ENCODE results near the gene HSPA12B. TPM values are rescaled to one million over a fixed set of nuclear protein-coding genes. Genes with fewer than 3 reads are reported as not detected.

Gene HSPA12B
- total and polyA plus RNA-seq, 2 donors: 1.5 to 2.3 TPM

DNA sequence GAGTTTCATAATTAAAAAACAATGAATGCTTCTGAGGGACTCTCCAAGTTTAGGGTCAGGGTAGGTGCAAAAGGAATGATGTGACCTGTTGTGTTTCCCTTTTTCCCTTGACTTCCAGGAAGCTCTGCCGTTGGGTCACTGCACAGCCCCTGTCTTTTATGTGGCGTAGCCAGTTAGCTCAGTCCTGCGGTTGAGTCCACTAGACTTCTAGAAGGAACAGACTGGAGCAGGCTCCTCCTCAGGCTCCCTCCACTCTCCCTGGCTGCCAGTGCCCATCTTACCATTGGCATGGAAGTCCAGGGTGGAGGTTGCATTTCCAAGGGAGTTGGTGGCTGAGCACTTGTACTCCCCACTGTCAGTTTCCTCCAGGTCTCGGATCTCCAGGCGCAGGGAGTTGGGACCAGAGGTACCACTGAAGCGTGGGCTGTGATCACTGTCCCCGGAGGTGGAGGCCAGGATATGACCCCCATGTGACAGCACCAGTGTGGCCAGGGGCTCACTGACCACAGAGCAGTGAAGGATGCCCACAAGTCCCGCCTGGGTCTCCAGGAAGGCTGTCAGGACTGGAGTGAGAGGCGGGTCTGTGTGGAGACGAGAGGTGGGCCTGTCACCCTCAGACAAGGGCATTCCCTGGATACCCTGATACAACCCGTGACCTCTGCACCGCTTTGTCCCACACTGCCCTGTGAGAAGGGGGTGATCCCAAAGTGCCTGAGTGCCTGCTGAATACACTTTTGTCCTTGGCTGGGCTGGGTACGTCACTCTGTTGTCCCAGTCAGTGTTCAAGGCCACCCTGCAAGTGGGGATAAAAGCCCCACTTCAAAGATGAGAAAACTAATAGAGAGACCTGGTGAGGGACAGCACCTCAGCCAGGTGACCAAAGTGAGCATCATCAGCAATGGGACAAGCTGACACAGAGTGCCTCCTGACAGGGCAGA lies 31.2 kb upstream of the HSPA12B start:
- no peaks in the 10 kb centered on the region for H3K36me3 ChIP-seq (ENCODE audit: control insufficient read depth in 2 of 2, insufficient read depth in 2 of 2, low read length in 1 of 2)
- WGBS: 86% methylated on average over 13 of the region's 13 CpGs
- no peaks in the 10 kb centered on the region for H3K4me1 ChIP-seq (ENCODE audit: control insufficient read depth in 2 of 2, insufficient read depth in 2 of 2, low read length in 2 of 2)
- H3K27me3 ChIP-seq (ENCODE audit: control insufficient read depth in 2 of 2, insufficient read depth in 1 of 2, low read length in 1 of 2): no peaks in the 10 kb centered on the region
- H3K9me3 ChIP-seq (ENCODE audit: control insufficient read depth in 2 of 2, insufficient read depth in 1 of 2, low read length in 1 of 2): peaks cover 0 to 4% of the 10 kb centered on the region in 2 donors
- DNase-seq (ENCODE audit: low read depth in 6 of 9, low spot score in 9 of 9): no peak
- no peak overlapping the region for H3K27ac ChIP-seq (ENCODE audit: low read depth in 1 of 2, low read length in 1 of 2)
- H3K4me3 ChIP-seq (ENCODE audit: low read length in 2 of 2): no peak overlapping the region

DNA sequence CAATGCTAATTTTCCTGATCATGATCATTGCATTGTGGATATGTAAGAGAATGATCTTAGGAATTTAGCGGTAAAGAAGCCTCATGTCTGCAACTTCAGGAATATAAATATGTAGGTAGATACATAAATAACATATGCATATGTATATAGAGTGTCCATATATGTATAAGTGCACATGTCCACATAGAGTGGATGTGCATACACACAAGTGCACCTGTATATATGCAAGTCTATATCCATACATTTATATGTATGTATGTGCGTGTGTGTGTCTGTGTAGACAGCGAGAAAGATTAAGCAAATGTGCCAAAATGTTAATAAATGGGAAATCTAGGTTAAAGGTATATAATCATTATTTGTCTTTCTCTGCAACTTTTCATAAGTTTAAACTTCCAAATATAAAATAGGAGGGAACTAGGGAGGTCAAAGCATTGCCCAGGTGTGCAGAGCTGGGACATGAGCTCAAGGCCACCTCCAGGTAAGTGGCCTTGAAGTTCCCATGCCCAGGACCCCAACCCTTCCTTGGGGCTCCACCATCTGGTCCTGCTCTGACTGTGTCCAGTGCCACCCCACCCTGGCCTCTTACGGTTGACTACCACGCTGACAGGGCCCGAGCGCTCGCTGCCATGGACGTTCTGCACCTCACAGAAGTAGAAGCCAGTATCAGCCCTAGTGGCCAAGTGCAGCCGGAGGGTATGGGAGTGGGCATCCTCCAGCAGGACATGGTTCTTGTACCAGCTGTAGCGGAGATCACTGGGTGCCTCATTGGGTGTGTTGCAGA lies 29.7 kb upstream of the HSPA12B start:
- no peak overlapping the region for H3K27ac ChIP-seq (ENCODE audit: low read depth in 1 of 2, low read length in 1 of 2)
- H3K9me3 ChIP-seq (ENCODE audit: control insufficient read depth in 2 of 2, insufficient read depth in 1 of 2, low read length in 1 of 2): no peaks in the 10 kb centered on the region
- H3K4me1 ChIP-seq (ENCODE audit: control insufficient read depth in 2 of 2, insufficient read depth in 2 of 2, low read length in 2 of 2): no peaks in the 10 kb centered on the region
- H3K27me3 ChIP-seq (ENCODE audit: control insufficient read depth in 2 of 2, insufficient read depth in 1 of 2, low read length in 1 of 2): no peaks in the 10 kb centered on the region
- WGBS: 98% methylated on average over 11 of the region's 11 CpGs
- no peak for DNase-seq (ENCODE audit: low read depth in 6 of 9, low spot score in 9 of 9)
- H3K4me3 ChIP-seq (ENCODE audit: low read length in 2 of 2): no peak overlapping the region
- no peaks in the 10 kb centered on the region for H3K36me3 ChIP-seq (ENCODE audit: control insufficient read depth in 2 of 2, insufficient read depth in 2 of 2, low read length in 1 of 2)

DNA sequence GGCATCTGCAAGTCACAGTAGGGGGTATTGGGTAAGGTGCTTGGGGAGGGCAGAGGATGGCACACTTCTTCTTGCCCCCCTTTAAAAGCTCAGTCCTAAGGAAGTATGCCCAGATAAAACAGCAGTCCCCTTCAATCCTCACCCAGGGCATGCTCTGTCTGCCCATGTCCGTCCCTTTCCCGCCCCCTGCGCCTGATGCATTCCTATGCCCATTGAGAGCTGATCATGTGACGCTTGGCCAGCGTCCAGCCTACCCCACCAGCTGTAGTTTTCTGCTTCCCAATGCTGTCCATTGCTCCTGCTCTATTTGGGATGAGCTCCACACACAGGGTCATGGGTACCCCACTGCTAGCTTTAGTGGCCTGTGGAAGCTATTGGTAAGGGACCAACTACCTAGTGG lies 28.4 kb upstream of the HSPA12B start:
- H3K4me1 ChIP-seq (ENCODE audit: control insufficient read depth in 2 of 2, insufficient read depth in 2 of 2, low read length in 2 of 2): no peaks in the 10 kb centered on the region
- no peak for DNase-seq (ENCODE audit: low read depth in 6 of 9, low spot score in 9 of 9)
- H3K9me3 ChIP-seq (ENCODE audit: control insufficient read depth in 2 of 2, insufficient read depth in 1 of 2, low read length in 1 of 2): no peaks in the 10 kb centered on the region
- H3K36me3 ChIP-seq (ENCODE audit: control insufficient read depth in 2 of 2, insufficient read depth in 2 of 2, low read length in 1 of 2): no peaks in the 10 kb centered on the region
- H3K27me3 ChIP-seq (ENCODE audit: control insufficient read depth in 2 of 2, insufficient read depth in 1 of 2, low read length in 1 of 2): no peaks in the 10 kb centered on the region
- no peak overlapping the region for H3K4me3 ChIP-seq (ENCODE audit: low read length in 2 of 2)
- 92% methylated on average over 5 of the region's 5 CpGs for WGBS
- no peak overlapping the region for H3K27ac ChIP-seq (ENCODE audit: low read depth in 1 of 2, low read length in 1 of 2)

DNA sequence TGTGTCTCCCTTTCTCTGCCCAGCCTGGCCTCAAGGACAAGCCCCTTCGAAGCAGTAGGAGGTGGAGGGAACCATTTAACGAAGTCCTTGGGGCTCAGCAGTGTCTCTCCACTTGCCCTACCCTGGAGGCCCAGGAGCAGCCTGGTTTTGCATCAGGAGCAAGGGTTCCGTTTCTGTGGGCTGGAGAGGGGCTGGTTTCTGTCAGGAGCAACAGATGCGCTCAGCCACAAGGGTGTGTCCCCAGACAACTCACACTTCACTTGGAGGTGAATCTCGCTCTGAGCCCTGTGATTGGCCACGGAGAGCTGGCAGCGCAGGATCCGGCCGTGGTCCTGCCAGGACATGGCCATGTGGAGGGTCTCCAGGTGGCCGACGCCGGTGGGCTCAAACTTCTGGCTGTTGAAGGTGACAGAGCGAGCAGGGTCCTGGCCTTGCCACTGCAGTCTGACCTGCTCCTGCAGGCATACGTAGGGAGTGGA lies 27.0 kb upstream of the HSPA12B start:
- 87% methylated on average over 14 of the region's 14 CpGs for WGBS

DNA sequence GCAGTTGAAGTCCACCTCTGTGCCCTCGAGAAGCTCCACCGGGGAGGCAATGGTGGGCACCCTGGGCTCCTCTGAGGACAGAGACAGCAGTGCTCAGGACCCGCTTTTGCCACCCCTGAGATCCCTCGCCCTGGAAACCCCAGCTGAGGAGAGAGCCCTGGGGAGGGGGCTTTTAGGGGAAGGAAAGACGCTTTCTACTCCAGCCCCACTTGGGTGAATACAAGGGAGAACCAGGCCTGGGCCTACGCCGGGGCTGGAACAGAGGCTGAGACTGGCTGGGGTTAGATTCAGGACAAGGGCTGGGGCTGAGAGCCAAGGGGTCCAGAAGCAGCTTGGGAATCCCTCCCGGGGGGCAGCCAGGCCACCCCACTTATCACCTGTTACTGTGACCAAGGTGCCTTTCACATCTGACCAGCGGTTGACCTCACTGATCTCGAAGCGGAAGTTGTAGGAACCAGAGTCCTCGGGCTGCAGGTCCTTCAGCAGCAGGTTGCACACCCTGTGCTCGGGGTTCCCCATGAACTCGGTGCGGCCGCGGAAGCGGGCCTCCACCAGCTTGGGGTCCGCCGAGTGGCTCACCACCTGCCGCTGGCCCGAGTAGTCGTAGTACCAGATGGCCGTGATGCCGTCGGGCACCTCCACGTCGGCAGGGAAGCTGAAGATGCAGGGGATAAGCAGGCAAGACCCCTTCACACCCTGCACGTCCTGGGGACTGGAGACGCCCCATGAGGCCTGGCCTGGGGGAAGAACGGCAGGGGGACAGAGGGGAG lies 26.3 kb upstream of the HSPA12B start:
- DNase-seq (ENCODE audit: low read depth in 6 of 9, low spot score in 9 of 9): no peak
- H3K27ac ChIP-seq (ENCODE audit: low read depth in 1 of 2, low read length in 1 of 2): no peak overlapping the region
- peaks cover 0 to 4% of the 10 kb centered on the region in 2 donors for H3K4me1 ChIP-seq (ENCODE audit: control insufficient read depth in 2 of 2, insufficient read depth in 2 of 2, low read length in 2 of 2)
- no peaks in the 10 kb centered on the region for H3K9me3 ChIP-seq (ENCODE audit: control insufficient read depth in 2 of 2, insufficient read depth in 1 of 2, low read length in 1 of 2)
- peaks cover 0 to 2% of the 10 kb centered on the region in 2 donors for H3K27me3 ChIP-seq (ENCODE audit: control insufficient read depth in 2 of 2, insufficient read depth in 1 of 2, low read length in 1 of 2)
- no peak overlapping the region for H3K4me3 ChIP-seq (ENCODE audit: low read length in 2 of 2)
- 97% methylated on average over 31 of the region's 31 CpGs for WGBS
- no peaks in the 10 kb centered on the region for H3K36me3 ChIP-seq (ENCODE audit: control insufficient read depth in 2 of 2, insufficient read depth in 2 of 2, low read length in 1 of 2)

More for the DNA sequence above, 27.0 kb upstream of the HSPA12B start:
- H3K4me3 ChIP-seq (ENCODE audit: low read length in 2 of 2): no peak overlapping the region
- H3K4me1 ChIP-seq (ENCODE audit: control insufficient read depth in 2 of 2, insufficient read depth in 2 of 2, low read length in 2 of 2): peaks cover 0 to under 1% of the 10 kb centered on the region in 2 donors
- H3K27me3 ChIP-seq (ENCODE audit: control insufficient read depth in 2 of 2, insufficient read depth in 1 of 2, low read length in 1 of 2): peaks cover 0 to 2% of the 10 kb centered on the region in 2 donors
- H3K9me3 ChIP-seq (ENCODE audit: control insufficient read depth in 2 of 2, insufficient read depth in 1 of 2, low read length in 1 of 2): no peaks in the 10 kb centered on the region
- H3K36me3 ChIP-seq (ENCODE audit: control insufficient read depth in 2 of 2, insufficient read depth in 2 of 2, low read length in 1 of 2): no peaks in the 10 kb centered on the region
- H3K27ac ChIP-seq (ENCODE audit: low read depth in 1 of 2, low read length in 1 of 2): no peak overlapping the region
- no peak for DNase-seq (ENCODE audit: low read depth in 6 of 9, low spot score in 9 of 9)

DNA sequence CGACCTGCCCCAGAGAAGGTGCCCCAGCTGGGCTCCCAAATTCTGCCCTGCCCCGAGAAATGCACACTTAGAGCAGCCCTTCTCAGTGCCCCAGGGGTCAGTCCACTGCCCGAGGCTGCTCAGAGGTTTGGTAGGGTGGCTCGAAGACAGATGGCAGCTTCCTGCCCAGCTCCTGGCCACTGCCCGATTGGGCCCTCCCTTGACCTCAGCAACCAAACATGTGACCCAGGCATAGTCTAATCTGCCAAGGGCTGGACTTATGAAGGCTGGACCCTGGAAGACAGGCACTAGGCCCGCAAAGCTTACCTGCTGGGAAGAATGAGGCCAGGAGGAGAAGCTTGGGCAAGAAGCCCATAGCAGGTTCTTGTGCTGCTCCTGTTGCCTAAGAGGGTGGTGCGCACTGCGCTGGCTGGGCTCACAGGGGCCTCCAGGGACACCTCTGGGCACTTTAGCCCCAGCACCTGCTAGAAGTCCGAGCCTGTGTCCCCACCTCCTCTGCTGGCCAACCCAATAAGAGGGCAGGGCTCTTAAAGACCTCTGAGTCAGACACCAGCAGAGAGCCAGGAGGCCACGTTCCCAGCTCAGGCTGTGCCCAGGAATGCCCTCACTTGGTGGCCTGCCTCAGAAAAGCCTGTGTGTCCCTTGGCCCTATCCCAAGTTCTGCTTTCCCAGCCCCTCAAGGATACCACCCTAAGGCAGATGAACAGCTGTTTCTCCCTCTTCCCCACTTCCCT lies 25.5 kb upstream of the HSPA12B start:
- peaks cover 0 to 4% of the 10 kb centered on the region in 2 donors for H3K4me1 ChIP-seq (ENCODE audit: control insufficient read depth in 2 of 2, insufficient read depth in 2 of 2, low read length in 2 of 2)
- H3K27me3 ChIP-seq (ENCODE audit: control insufficient read depth in 2 of 2, insufficient read depth in 1 of 2, low read length in 1 of 2): peaks cover 0 to 2% of the 10 kb centered on the region in 2 donors
- no peaks in the 10 kb centered on the region for H3K36me3 ChIP-seq (ENCODE audit: control insufficient read depth in 2 of 2, insufficient read depth in 2 of 2, low read length in 1 of 2)
- no peaks in the 10 kb centered on the region for H3K9me3 ChIP-seq (ENCODE audit: control insufficient read depth in 2 of 2, insufficient read depth in 1 of 2, low read length in 1 of 2)
- H3K27ac ChIP-seq (ENCODE audit: low read depth in 1 of 2, low read length in 1 of 2): no peak overlapping the region
- H3K4me3 ChIP-seq (ENCODE audit: low read length in 2 of 2): no peak overlapping the region
- 94% methylated on average over 10 of the region's 10 CpGs for WGBS
- no peak for DNase-seq (ENCODE audit: low read depth in 6 of 9, low spot score in 9 of 9)

DNA sequence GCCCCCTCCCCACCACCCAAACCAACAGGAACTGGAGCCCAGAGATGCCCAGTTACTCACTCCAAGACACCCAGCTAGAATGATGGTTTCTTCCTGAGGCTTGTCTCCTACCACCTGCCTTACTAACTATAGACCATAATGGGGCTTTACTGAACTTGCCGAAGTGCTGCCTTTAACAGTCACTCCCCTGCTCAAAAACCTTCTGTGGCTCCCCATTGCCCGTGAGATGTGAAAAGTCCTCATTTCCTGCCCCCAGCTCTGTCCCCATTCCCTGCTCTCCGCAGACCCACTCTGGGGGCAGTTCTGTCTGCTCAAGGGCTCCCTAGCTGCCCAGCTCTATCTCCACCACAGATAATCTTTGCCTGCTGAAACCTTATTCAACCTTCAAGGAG lies 25.0 kb upstream of the HSPA12B start:
- DNase-seq (ENCODE audit: low read depth in 6 of 9, low spot score in 9 of 9): no peak
- H3K4me1 ChIP-seq (ENCODE audit: control insufficient read depth in 2 of 2, insufficient read depth in 2 of 2, low read length in 2 of 2): peaks cover 0 to 4% of the 10 kb centered on the region in 2 donors
- H3K4me3 ChIP-seq (ENCODE audit: low read length in 2 of 2): no peak overlapping the region
- H3K27ac ChIP-seq (ENCODE audit: low read depth in 1 of 2, low read length in 1 of 2): no peak overlapping the region
- no peaks in the 10 kb centered on the region for H3K36me3 ChIP-seq (ENCODE audit: control insufficient read depth in 2 of 2, insufficient read depth in 2 of 2, low read length in 1 of 2)
- H3K9me3 ChIP-seq (ENCODE audit: control insufficient read depth in 2 of 2, insufficient read depth in 1 of 2, low read length in 1 of 2): no peaks in the 10 kb centered on the region
- H3K27me3 ChIP-seq (ENCODE audit: control insufficient read depth in 2 of 2, insufficient read depth in 1 of 2, low read length in 1 of 2): peaks cover 0 to 5% of the 10 kb centered on the region in 2 donors
- 94% methylated on average over 3 of the region's 3 CpGs for WGBS

DNA sequence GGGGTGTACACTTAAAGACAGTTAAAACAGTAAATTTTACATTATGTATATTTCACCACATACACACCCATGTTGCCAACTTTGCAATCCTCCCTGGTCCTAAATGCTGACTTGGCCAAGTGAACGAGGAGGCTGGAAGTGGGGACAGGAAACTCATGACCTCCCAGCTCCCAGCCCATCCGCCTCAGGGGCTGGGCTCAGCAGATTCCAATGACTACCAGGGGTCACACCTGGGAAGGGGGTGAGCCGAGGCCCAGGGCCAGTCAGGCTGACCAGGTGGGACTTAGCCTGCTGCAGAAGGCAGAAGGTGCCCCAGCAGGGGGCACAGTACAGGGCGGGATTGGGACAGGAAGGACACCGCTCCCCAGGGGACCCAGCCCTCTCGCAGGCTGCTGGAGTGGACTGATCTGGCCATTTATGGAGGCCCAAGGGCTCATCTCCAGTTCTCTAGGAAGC lies 22.4 kb upstream of the HSPA12B start:
- Histone ChIP-seq H3K4me1 (ENCODE audit: control insufficient read depth in 2 of 2, insufficient read depth in 2 of 2, low read length in 2 of 2) (peaks cover 0 to 4% of the 10 kb centered on the region in 2 donors), H3K27me3 (ENCODE audit: control insufficient read depth in 2 of 2, insufficient read depth in 1 of 2, low read length in 1 of 2) (peaks cover 0 to 8% of the 10 kb centered on the region in 2 donors), H3K36me3 (ENCODE audit: control insufficient read depth in 2 of 2, insufficient read depth in 2 of 2, low read length in 1 of 2) (no peaks in the 10 kb centered on the region), H3K4me3 (ENCODE audit: low read length in 2 of 2) (no peak overlapping the region), H3K9me3 (ENCODE audit: control insufficient read depth in 2 of 2, insufficient read depth in 1 of 2, low read length in 1 of 2) (no peaks in the 10 kb centered on the region), H3K27ac (ENCODE audit: low read depth in 1 of 2, low read length in 1 of 2) (no peak overlapping the region)
- DNase-seq (ENCODE audit: low read depth in 6 of 9, low spot score in 9 of 9): no peak
- 70% methylated on average over 6 of the region's 6 CpGs for WGBS

Measured in thymus (tissue), 11 donors.